ENCODE data around the gene HOOK1.

DNA sequence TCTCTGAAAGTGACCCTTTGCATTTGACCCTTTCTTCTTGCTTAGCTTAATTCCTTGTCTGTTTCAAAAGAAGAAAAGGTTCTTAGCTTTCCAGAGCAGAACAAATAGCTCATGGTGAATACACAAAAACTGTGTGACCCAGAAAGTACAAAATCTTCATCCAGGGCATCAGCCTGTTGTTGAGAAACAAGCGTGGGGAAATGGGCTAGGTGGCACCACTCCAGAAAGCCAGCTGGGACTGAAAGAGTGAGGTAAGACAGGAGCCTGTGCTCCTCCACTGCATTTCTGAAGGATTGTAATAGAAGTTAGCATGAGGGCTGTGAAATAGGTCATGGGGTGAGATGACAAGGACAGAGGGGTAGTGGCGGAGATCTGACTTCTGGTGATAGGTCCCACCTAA, 66.0 kb downstream of the HOOK1 start:
- TF ChIP-seq EZH2 (IDR thresholded peaks at IDR 0.05) (no peak), POLR2AphosphoS5 (IDR thresholded peaks at IDR 0.05; ENCODE audit: borderline replicate concordance, low read depth, low read length) (no peak)
